NT2/D1 (cell line): Measurements from ENCODE around the gene SUPT7L.
A peak's percentile ranks its signal among the peaks of the same experiment; 100 is the strongest.
"Not testable (repeated sequence)": the region's sequence is repeated elsewhere in the genome, so short reads cannot be mapped to it uniquely, and the experiment has no call there.

Experiments
- DNase-seq: peaks from one replicate; pipeline ENCODE4 v3.0.0-alpha.2; 2011; ENCODE audit warnings: low read depth, low spot score
- H3K27me3 ChIP-seq: 2 replicates; pipeline ENCODE4 v1.6.0; 2011; ENCODE audit warnings: mild to moderate bottlenecking; ENCODE audit not compliant: insufficient read length, insufficient read depth
- H3K36me3 ChIP-seq: 2 replicates; pipeline ENCODE4 v1.6.1; 2011; ENCODE audit warnings: mild to moderate bottlenecking, low read length, mixed read lengths; ENCODE audit not compliant: insufficient read depth, insufficient read length
- H3K4me1 ChIP-seq: 2 replicates; pipeline ENCODE4 v1.5.1; 2011; ENCODE audit not compliant: insufficient read depth, insufficient read length
- H3K4me3 ChIP-seq: 2 replicates; pipeline ENCODE4 v1.5.1; 2011; ENCODE audit warnings: low read depth; ENCODE audit not compliant: insufficient read length
- H3K9ac ChIP-seq: 2 replicates; pipeline ENCODE4 v1.6.0; 2011; ENCODE audit warnings: low read depth; ENCODE audit not compliant: insufficient read length
- H3K9me3 ChIP-seq: 2 replicates; pipeline ENCODE4 v1.5.1; 2011; ENCODE audit warnings: mild to moderate bottlenecking, low read length; ENCODE audit not compliant: insufficient read depth
- SUZ12 ChIP-seq: IDR thresholded peaks from 2 replicates; pipeline ENCODE4 v1.6.1; 2011; ENCODE audit not compliant: insufficient read length, insufficient read depth; ENCODE audit errors: extremely low read depth
- YY1 ChIP-seq: IDR thresholded peaks from 2 replicates; pipeline ENCODE4 v1.6.1; 2011; ENCODE audit not compliant: insufficient read length, insufficient read depth
- ZNF274 ChIP-seq: IDR thresholded peaks from 2 replicates; pipeline ENCODE4 v1.6.1; 2011; ENCODE audit warnings: mild to moderate bottlenecking, low read depth, low read length

Gene SUPT7L

GRCh38 chr2:27628767-27629709 lies 34.4 kb downstream of the SUPT7L start, which contains the start of the genes CCDC121 and GPN1:
Gene CCDC121, minus strand, starts transcription at chr2:27629012. Its CDS starts 1,213 bp downstream, at chr2:27627799.
Gene GPN1, plus strand, starts transcription at chr2:27629050. Its CDS starts 9 bp downstream, at chr2:27629059.
- peak within 1 kb of the TSS; percentile 92 for H3K4me3 ChIP-seq
- no peaks in the 10 kb centered on the region for H3K9me3 ChIP-seq
- peaks cover 50% of the 10 kb centered on the region for H3K36me3 ChIP-seq
- peak within 1 kb of the TSS; percentile 97 for H3K9ac ChIP-seq
- no peak for TF ChIP-seq ZNF274
- peak; percentile 83 for TF ChIP-seq YY1
- peak; percentile 79 for DNase-seq
- no peaks in the 10 kb centered on the region for H3K27me3 ChIP-seq
- H3K4me1 ChIP-seq: no peaks in the 10 kb centered on the region

- peak overlapping the region; percentile 92 for H3K4me3 ChIP-seq
- H3K9ac ChIP-seq: peak overlapping the region; percentile 97
- no peaks in the 10 kb centered on the region for H3K9me3 ChIP-seq
- no peaks in the 10 kb centered on the region for H3K27me3 ChIP-seq
- DNase-seq: no peak
- H3K4me1 ChIP-seq: no peaks in the 10 kb centered on the region
- TF ChIP-seq SUZ12 (no peak), YY1 (no peak), ZNF274 (no peak)
- H3K36me3 ChIP-seq: peaks cover 48% of the 10 kb centered on the region
Measured at GRCh38 chr2:27627963-27628766, 35.2 kb downstream of the SUPT7L start.

GRCh38 chr2:27626921-27627320 lies 36.5 kb downstream of the SUPT7L start:
- not testable (repeated sequence) for H3K4me3 ChIP-seq, H3K4me1 ChIP-seq, H3K27me3 ChIP-seq, DNase-seq, H3K9me3 ChIP-seq, H3K9ac ChIP-seq
- peaks cover 42% of the 10 kb centered on the region for H3K36me3 ChIP-seq

- not testable (repeated sequence) for DNase-seq, H3K9ac ChIP-seq, H3K4me3 ChIP-seq, H3K27me3 ChIP-seq, H3K4me1 ChIP-seq, H3K9me3 ChIP-seq
- H3K36me3 ChIP-seq: peaks cover 42% of the 10 kb centered on the region
Measured at GRCh38 chr2:27626323-27626722, 37.1 kb downstream of the SUPT7L start.

- no peak overlapping the region for H3K9ac ChIP-seq
- no peak overlapping the region for H3K4me3 ChIP-seq
- no peaks in the 10 kb centered on the region for H3K9me3 ChIP-seq
- TF ChIP-seq YY1: no peak
- TF ChIP-seq ZNF274: no peak
- no peak for TF ChIP-seq SUZ12
- H3K27me3 ChIP-seq: no peaks in the 10 kb centered on the region
- H3K4me1 ChIP-seq: peaks cover 6% of the 10 kb centered on the region
- H3K36me3 ChIP-seq: peaks cover 42% of the 10 kb centered on the region
- DNase-seq: no peak
Measured at GRCh38 chr2:27624943-27625342, 38.5 kb downstream of the SUPT7L start.

GRCh38 chr2:27622921-27623384 lies 40.5 kb downstream of the SUPT7L start:
- H3K9ac ChIP-seq: no peak overlapping the region

GRCh38 chr2:27621524-27621923 lies 41.9 kb downstream of the SUPT7L start:
- peaks cover 9% of the 10 kb centered on the region for H3K4me1 ChIP-seq
- H3K9me3 ChIP-seq: no peaks in the 10 kb centered on the region
- H3K4me3 ChIP-seq: no peak overlapping the region
- H3K27me3 ChIP-seq: no peaks in the 10 kb centered on the region
- no peak overlapping the region for H3K9ac ChIP-seq
- peaks cover 70% of the 10 kb centered on the region for H3K36me3 ChIP-seq
- no peak for DNase-seq
- TF ChIP-seq YY1: no peak
- TF ChIP-seq ZNF274: no peak
- no peak for TF ChIP-seq SUZ12

More at GRCh38 chr2:27622921-27623384, 40.5 kb downstream of the SUPT7L start:
- peak; percentile 74 for DNase-seq
- peaks cover 56% of the 10 kb centered on the region for H3K36me3 ChIP-seq
- H3K9me3 ChIP-seq: no peaks in the 10 kb centered on the region
- H3K27me3 ChIP-seq: no peaks in the 10 kb centered on the region
- TF ChIP-seq ZNF274 (no peak), YY1 (no peak), SUZ12 (no peak)
- H3K4me3 ChIP-seq: no peak overlapping the region
- peaks cover 6% of the 10 kb centered on the region for H3K4me1 ChIP-seq
